Stimulated activated CD8-positive, alpha-beta memory T cell treated with anti-CD3 and anti-CD28 coated beads, Interleukin-12 subunit alpha, Interleukin-12 subunit beta, amount 100 ng/mL, for 24 hours (primary cell): Measurements from ENCODE around the gene MIS18A.

Source experiments
- DNase-seq: peaks from one replicate; pipeline ENCODE4 v3.0.0-alpha.2; 2020; ENCODE audit errors: extremely low read depth

The MIS18A gene

GRCh38 chr21:32253215-32253641 is 25.6 kb downstream of the MIS18A start:
- no peak for DNase-seq

DNA sequence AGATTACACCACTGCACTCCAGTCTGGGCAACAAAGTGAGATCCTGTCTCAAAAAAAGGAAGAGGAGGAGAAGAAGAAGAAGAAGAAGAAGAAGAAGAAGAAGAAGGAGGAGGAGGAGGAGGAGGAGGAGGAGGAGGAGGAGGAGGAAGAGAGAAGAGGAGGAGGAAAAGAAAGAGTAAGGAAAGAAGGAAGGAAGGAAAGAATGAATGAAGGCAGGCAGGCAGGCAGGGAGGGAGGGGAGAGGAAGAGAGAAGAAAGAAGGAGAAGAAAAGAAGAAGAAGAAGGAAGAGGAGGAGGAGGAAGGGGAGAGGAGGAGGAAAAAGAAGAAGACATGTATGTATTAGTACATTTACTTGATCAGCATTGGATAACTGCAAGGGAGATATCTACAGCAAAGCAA is 26.7 kb downstream of the MIS18A start:
- no peak for DNase-seq

DNA sequence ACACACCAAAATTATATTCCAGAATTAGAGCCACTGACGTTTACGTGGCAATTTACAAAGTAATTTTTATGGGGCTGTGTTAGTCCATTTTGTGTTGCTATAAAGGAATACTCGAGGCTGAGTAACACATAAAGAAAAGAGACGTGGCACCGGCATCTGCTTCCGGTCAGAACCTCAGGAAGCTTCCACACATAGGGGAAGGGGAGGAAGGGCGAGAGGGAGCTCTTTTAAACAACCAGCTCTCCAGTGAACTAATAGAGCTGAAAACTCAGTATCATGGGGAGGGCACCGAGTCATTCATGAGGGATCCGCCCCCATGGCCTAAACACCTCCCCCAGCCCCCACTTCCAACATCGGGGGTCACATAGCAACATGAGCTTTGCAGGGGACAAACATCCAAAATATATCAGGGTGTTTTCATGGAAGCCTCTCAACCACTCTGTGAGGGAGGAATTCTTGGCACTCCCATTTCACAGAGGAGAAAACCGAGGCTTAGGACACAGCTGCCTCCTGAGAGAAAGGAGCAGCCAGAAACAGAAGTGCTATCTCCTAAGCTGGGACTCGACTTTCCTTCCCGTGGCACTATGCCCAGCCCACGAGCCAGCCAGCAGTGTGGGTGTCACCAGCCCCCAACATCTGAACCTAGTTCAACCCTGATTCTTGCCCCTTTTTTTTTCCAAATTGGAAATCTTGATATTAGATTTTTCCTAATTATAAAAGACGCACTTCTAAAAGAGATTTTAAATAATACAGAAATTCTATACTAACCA is 29.2 kb downstream of the MIS18A start:
- DNase-seq: no peak

DNA sequence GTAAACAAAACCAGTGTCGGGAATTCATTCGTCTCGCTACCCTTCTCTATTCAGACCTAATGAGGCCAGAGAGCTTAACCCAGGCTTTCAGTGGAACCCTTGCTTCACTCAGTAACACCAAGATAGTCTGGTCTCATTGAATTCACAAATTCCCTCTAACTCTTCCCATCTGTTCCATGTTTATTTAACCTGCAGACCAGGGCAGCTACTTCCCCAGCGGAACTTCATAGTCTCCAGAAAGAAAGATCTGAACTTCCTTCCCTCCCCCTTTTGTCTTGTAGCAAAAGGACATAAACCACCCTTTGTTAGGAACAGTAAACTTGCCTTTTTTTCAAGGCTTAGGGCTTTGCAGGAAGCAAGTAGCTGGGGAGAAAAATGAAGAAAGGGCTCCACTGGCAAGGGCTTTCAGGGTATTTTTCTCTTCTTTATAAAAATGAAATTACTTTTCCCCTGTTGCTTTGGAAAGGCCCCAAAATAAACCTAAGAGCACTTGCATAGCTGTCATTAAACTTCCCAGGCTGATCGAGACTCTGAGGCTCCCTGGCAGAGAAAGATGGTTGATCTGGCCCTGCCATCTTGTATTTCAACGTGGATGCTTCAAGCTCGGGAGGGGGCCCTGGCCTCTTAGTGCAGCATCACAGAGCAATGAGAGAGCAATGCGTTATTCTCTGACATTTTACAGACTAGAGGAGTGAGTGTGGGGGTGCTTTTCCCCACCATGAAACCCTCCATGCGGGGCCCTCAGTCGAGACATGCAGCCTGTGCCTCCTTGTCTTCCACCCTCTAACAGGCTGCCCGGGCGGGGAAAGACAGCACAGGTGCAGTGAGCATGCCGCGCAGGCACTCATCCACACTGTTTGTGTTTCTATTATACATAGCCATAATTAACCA is 30.0 kb downstream of the MIS18A start:
- no peak for DNase-seq

GRCh38 chr21:32246571-32247140 is 32.2 kb downstream of the MIS18A start:
- no peak for DNase-seq

- no peak for DNase-seq
Measured at GRCh38 chr21:32245971-32246370, 32.9 kb downstream of the MIS18A start.

DNA sequence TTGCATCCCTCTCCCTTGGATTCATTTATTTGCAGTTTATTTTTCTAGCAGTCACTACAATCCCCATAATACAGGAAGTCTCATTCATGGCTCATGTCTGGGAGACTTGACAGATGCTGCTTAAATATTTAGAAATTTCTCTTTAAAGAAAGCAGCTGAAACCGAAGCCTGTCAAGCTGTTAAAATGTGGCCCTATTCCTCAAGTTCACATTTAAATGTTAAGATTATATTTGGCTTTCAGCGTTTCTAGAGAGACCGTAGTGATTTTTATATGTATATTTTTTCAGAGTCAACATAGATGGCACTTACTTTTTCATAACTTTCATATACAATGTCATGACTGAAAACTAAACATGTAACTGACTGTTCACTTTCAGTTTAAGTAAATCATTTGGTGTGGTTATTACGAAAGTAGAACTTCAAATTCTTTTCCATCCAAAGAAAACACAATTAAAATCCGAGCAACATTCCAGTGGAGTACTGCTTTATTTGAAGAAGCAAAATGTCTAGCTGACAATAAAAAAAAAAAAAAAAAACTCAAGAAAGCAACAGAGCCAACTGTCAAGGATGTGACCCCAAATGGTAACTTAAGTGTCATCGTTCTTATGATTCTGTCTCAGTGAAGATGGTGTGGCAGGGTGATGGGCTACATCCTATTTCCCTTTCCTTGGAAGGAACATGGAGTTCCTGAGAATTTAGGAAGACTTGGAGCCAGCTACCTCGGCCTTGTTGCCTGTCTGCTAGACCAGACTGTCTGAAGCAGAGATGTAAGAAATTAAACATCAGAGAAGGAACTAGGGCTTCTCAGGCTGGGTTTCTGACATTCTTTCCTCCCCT is 37.8 kb downstream of the MIS18A start:
- no peak for DNase-seq

- DNase-seq: no peak
Measured at GRCh38 chr21:32239551-32239950, 39.3 kb downstream of the MIS18A start.

- DNase-seq: no peak
Measured at GRCh38 chr21:32238063-32238462, 40.8 kb downstream of the MIS18A start.

GRCh38 chr21:32237021-32237420 is 41.8 kb downstream of the MIS18A start:
- no peak for DNase-seq

- DNase-seq: no peak
Measured at GRCh38 chr21:32233722-32234301, 45.0 kb downstream of the MIS18A start.

DNA sequence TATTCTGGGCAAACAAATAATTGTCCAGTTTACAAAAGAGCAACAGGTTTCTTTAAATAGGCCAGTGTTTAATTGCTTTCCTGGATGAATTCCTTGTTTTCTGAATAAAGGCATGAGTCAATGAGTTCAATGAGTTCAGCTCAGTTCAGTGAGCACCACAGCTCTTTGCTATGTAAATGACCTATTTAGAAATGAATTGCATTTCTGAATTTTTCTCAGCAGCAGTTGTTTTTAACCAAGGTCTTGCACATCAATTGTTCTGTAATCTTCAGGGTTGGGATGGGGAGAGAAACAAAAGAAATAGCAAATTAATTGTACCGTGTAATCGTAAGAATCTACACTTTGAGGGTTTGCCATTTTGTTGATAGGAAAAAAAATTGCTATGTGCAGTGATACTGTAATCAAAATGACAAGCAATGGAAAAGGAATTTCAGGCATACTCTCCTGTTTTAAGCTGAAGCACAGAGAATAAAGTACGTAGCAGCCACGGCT is 45.7 kb downstream of the MIS18A start:
- DNase-seq: no peak

GRCh38 chr21:32226444-32226843 is 52.4 kb downstream of the MIS18A start:
- no peak for DNase-seq
